ENCODE data around the gene GPRC5A.

GPRC5A gene

GRCh38 chr12:12898911-12899511 is 7.6 kb downstream of the GPRC5A start:
- Mint-ChIP-seq H3K27me3 (no peaks in the 10 kb centered on the region), H3K9me3 (no peaks in the 10 kb centered on the region), H3K4me1 (peaks cover 16% of the 10 kb centered on the region), H3K36me3 (no peaks in the 10 kb centered on the region), H3K4me3 (no peak overlapping the region), H3K27ac (peak overlapping the region; percentile 14)

- H3K27me3 Mint-ChIP-seq = no peaks in the 10 kb centered on the region
- no peaks in the 10 kb centered on the region for H3K9me3 Mint-ChIP-seq
- H3K27ac Mint-ChIP-seq = peak overlapping the region; percentile 20
- H3K36me3 Mint-ChIP-seq = no peaks in the 10 kb centered on the region
- H3K4me3 Mint-ChIP-seq = no peak overlapping the region
- peaks cover 16% of the 10 kb centered on the region for H3K4me1 Mint-ChIP-seq
Observed at GRCh38 chr12:12899530-12900380, 8.4 kb downstream of the GPRC5A start.

GRCh38 chr12:12900786-12901157 is 9.4 kb downstream of the GPRC5A start:
- Mint-ChIP-seq H3K9me3 (no peaks in the 10 kb centered on the region), H3K27me3 (no peaks in the 10 kb centered on the region), H3K4me1 (peaks cover 16% of the 10 kb centered on the region), H3K27ac (no peak overlapping the region), H3K36me3 (no peaks in the 10 kb centered on the region), H3K4me3 (no peak overlapping the region)

GRCh38 chr12:12901158-12901791 is 9.9 kb downstream of the GPRC5A start:
- Mint-ChIP-seq H3K27ac (no peak overlapping the region), H3K4me1 (peaks cover 16% of the 10 kb centered on the region), H3K27me3 (no peaks in the 10 kb centered on the region), H3K9me3 (no peaks in the 10 kb centered on the region), H3K36me3 (no peaks in the 10 kb centered on the region), H3K4me3 (no peak overlapping the region)

GRCh38 chr12:12902036-12902435 is 10.7 kb downstream of the GPRC5A start:
- H3K27me3 Mint-ChIP-seq = no peaks in the 10 kb centered on the region
- no peaks in the 10 kb centered on the region for H3K36me3 Mint-ChIP-seq
- H3K9me3 Mint-ChIP-seq = no peaks in the 10 kb centered on the region
- no peak overlapping the region for H3K4me3 Mint-ChIP-seq
- H3K27ac Mint-ChIP-seq = peak overlapping the region; percentile 15
- H3K4me1 Mint-ChIP-seq = peaks cover 16% of the 10 kb centered on the region

- peaks cover 17% of the 10 kb centered on the region for H3K4me1 Mint-ChIP-seq
Observed at GRCh38 chr12:12903642-12904609, 12.6 kb downstream of the GPRC5A start.

GRCh38 chr12:12907552-12907951 is 16.2 kb downstream of the GPRC5A start:
- H3K27ac Mint-ChIP-seq = no peak overlapping the region

More at GRCh38 chr12:12903642-12904609, 12.6 kb downstream of the GPRC5A start:
- no peaks in the 10 kb centered on the region for H3K27me3 Mint-ChIP-seq
- no peaks in the 10 kb centered on the region for H3K36me3 Mint-ChIP-seq
- no peaks in the 10 kb centered on the region for H3K9me3 Mint-ChIP-seq
- no peak overlapping the region for H3K27ac Mint-ChIP-seq
- H3K4me3 Mint-ChIP-seq = no peak overlapping the region

GRCh38 chr12:12908252-12908651 is 16.9 kb downstream of the GPRC5A start:
- no peaks in the 10 kb centered on the region for H3K27me3 Mint-ChIP-seq
- no peaks in the 10 kb centered on the region for H3K9me3 Mint-ChIP-seq
- H3K27ac Mint-ChIP-seq = no peak overlapping the region
- peaks cover 24% of the 10 kb centered on the region for H3K4me1 Mint-ChIP-seq
- H3K4me3 Mint-ChIP-seq = no peak overlapping the region
- no peaks in the 10 kb centered on the region for H3K36me3 Mint-ChIP-seq

More at GRCh38 chr12:12907552-12907951, 16.2 kb downstream of the GPRC5A start:
- H3K36me3 Mint-ChIP-seq = no peaks in the 10 kb centered on the region
- no peaks in the 10 kb centered on the region for H3K9me3 Mint-ChIP-seq
- no peak overlapping the region for H3K4me3 Mint-ChIP-seq
- H3K4me1 Mint-ChIP-seq = peaks cover 24% of the 10 kb centered on the region
- H3K27me3 Mint-ChIP-seq = no peaks in the 10 kb centered on the region

GRCh38 chr12:12908711-12909110 is 17.3 kb downstream of the GPRC5A start:
- no peaks in the 10 kb centered on the region for H3K9me3 Mint-ChIP-seq
- H3K4me1 Mint-ChIP-seq = peaks cover 24% of the 10 kb centered on the region
- H3K4me3 Mint-ChIP-seq = no peak overlapping the region
- H3K27ac Mint-ChIP-seq = no peak overlapping the region
- H3K36me3 Mint-ChIP-seq = no peaks in the 10 kb centered on the region
- no peaks in the 10 kb centered on the region for H3K27me3 Mint-ChIP-seq

GRCh38 chr12:12909228-12909994 is 18.0 kb downstream of the GPRC5A start:
- Mint-ChIP-seq H3K27me3 (no peaks in the 10 kb centered on the region), H3K27ac (peak overlapping the region; percentile 86), H3K4me3 (no peak overlapping the region), H3K36me3 (no peaks in the 10 kb centered on the region), H3K9me3 (no peaks in the 10 kb centered on the region), H3K4me1 (peaks cover 24% of the 10 kb centered on the region)

- Mint-ChIP-seq H3K4me3 (no peak overlapping the region), H3K9me3 (no peaks in the 10 kb centered on the region), H3K27me3 (no peaks in the 10 kb centered on the region), H3K27ac (no peak overlapping the region), H3K36me3 (no peaks in the 10 kb centered on the region), H3K4me1 (peaks cover 24% of the 10 kb centered on the region)
Observed at GRCh38 chr12:12909995-12910420, 18.6 kb downstream of the GPRC5A start.

GRCh38 chr12:12912711-12913110 is 21.3 kb downstream of the GPRC5A start:
- Mint-ChIP-seq H3K36me3 (no peaks in the 10 kb centered on the region), H3K27ac (no peak overlapping the region), H3K9me3 (no peaks in the 10 kb centered on the region), H3K4me3 (no peak overlapping the region), H3K4me1 (peaks cover 35% of the 10 kb centered on the region), H3K27me3 (peaks cover 2% of the 10 kb centered on the region)

GRCh38 chr12:12915656-12916055 is 24.3 kb downstream of the GPRC5A start:
- Mint-ChIP-seq H3K27ac (no peak overlapping the region), H3K4me1 (peaks cover 16% of the 10 kb centered on the region), H3K9me3 (no peaks in the 10 kb centered on the region), H3K27me3 (peaks cover 2% of the 10 kb centered on the region), H3K4me3 (no peak overlapping the region), H3K36me3 (no peaks in the 10 kb centered on the region)

- Mint-ChIP-seq H3K36me3 (no peaks in the 10 kb centered on the region), H3K9me3 (no peaks in the 10 kb centered on the region), H3K27ac (no peak overlapping the region), H3K27me3 (peaks cover 2% of the 10 kb centered on the region), H3K4me1 (peaks cover 11% of the 10 kb centered on the region), H3K4me3 (peak overlapping the region; percentile 15)
Observed at GRCh38 chr12:12916135-12916944, 25.0 kb downstream of the GPRC5A start.
